Activated CD4-positive, alpha-beta T cell treated with anti-CD3 and anti-CD28 coated beads, Interleukin-2, amount 10 ng/mL, durations not matched to agents 7 days and 5 days (primary cell): ENCODE measurements around the gene TSEN34. TPM values are rescaled to one million over a fixed set of nuclear protein-coding genes. Genes with fewer than 3 reads are reported as not detected.
"Not testable (repeated sequence)": the region's sequence is repeated elsewhere in the genome, so short reads cannot be mapped to it uniquely, and the experiment has no call there.

Experiments used
- CTCF ChIA-PET: fragments of 350-600 bp; sonication (Branson Sonifier 250); formaldehyde crosslinking; loops from one replicate; lab custom pipeline; 2021; ENCODE audit warnings: antibody characterized with exemption; lab: Charles Lee
- POLR2A ChIA-PET: fragments of 350-600 bp; sonication (Branson Sonifier 250); formaldehyde crosslinking; loops from one replicate; lab custom pipeline; 2021; ENCODE audit warnings: antibody characterized with exemption; lab: Charles Lee
- DNase-seq: peaks from one replicate; pipeline ENCODE4 v3.0.0-alpha.2; 2020
- H3K27ac Mint-ChIP-seq: one replicate; pipeline ENCODE4 v1.8.0; 2021; ENCODE audit warnings: mild to moderate bottlenecking, moderate library complexity, mixed read lengths
- H3K27me3 Mint-ChIP-seq: one replicate; pipeline ENCODE4 v1.8.0; 2021; ENCODE audit warnings: mixed read lengths
- H3K36me3 Mint-ChIP-seq: one replicate; pipeline ENCODE4 v1.8.0; 2021; ENCODE audit warnings: low read depth, mixed read lengths
- H3K4me1 Mint-ChIP-seq: one replicate; pipeline ENCODE4 v1.8.0; 2021; ENCODE audit warnings: mixed read lengths
- H3K4me3 Mint-ChIP-seq: one replicate; pipeline ENCODE4 v1.8.0; 2021; ENCODE audit warnings: mild to moderate bottlenecking, moderate library complexity, mixed read lengths
- H3K9me3 Mint-ChIP-seq: one replicate; pipeline ENCODE4 v1.8.0; 2021; ENCODE audit warnings: mixed read lengths
- total RNA-seq, 2 experiments: library from RNA; stranded (reverse); gene quantifications; one replicate each; pipeline ENCODE4 v1.2.3, GENCODE V29; 2021

Gene TSEN34
- total RNA-seq, 2 experiments from 2014 or later: 7.9 to 10.2 TPM

GRCh38 chr19:54180691-54181091 lies 10.4 kb upstream of the TSEN34 start:
- Mint-ChIP-seq H3K4me1 (peaks cover 1% of the 10 kb centered on the region), H3K4me3 (no peak overlapping the region), H3K36me3 (peaks cover 11% of the 10 kb centered on the region), H3K27ac (no peak overlapping the region), H3K9me3 (no peaks in the 10 kb centered on the region), H3K27me3 (no peaks in the 10 kb centered on the region)
- ChIA-PET CTCF (no interaction called here), POLR2A (no interaction called here)
- no peak for DNase-seq

DNA sequence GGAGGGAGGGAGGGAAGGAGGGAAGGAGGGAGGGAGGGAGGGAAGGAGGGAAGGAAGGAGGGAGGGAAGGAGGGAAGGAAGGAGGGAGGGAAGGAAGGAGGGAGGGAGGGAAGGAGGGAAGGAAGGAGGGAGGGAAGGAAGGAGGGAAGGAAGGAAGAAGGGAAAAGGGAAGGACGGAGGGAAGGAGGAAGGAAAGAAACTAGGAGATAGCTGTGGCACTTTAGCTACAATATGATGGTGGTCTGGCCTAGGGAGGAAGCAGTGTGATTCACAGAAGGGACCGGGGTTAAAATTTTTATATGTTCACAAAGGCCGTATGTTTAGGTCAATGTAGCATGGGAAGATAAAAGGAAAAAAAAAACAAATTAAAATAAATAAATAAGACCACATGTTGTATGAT lies 9.2 kb upstream of the TSEN34 start:
- POLR2A ChIA-PET, H3K4me1 Mint-ChIP-seq, H3K4me3 Mint-ChIP-seq, DNase-seq, H3K27ac Mint-ChIP-seq, H3K27me3 Mint-ChIP-seq, H3K9me3 Mint-ChIP-seq: not testable (repeated sequence)
- CTCF ChIA-PET: interaction anchor here (1.0 kb wide), 1 partner anchor 13 kb away, joined by 3 read pairs; no protein-coding TSS in a partner anchor
- H3K36me3 Mint-ChIP-seq: peaks cover 14% of the 10 kb centered on the region

- peaks cover 8% of the 10 kb centered on the region for H3K36me3 Mint-ChIP-seq
- POLR2A ChIA-PET: no interaction called here
- CTCF ChIA-PET: interaction anchor here (1.7 kb wide), 1 partner anchor 19 kb away, joined by 4 read pairs; no protein-coding TSS in a partner anchor
Observed at GRCh38 chr19:54183431-54183830, 7.7 kb upstream of the TSEN34 start.

DNA sequence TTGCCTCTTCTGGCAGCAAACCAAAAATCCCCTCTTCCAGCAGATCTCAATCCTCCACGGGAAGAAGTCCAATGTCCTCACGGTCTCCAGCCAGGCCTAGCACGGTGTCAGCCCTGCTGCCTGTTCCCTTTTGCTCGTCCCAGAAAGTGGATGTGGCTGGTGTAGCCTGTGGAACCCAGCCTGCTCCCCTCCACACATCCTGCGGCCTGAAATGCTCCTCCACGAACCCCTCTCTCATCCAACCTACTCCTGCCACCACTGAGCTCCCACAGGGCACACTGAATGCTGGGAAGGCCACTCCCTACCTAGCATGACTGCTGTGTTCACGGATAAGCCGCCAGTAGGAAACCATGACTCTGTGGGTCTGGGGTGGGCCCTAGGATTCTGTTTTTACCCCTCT lies 4.8 kb upstream of the TSEN34 start:
- CTCF ChIA-PET: interaction anchor here (0.8 to 4.4 kb wide), 3 partner anchors 11 to 22 kb away, joined by 3 to 27 read pairs (median 3); no protein-coding TSS in a partner anchor
- Mint-ChIP-seq H3K27ac (peak overlapping the region; percentile 60), H3K4me3 (no peak overlapping the region)

More at GRCh38 chr19:54183431-54183830, 7.7 kb upstream of the TSEN34 start:
- Mint-ChIP-seq H3K4me3 (no peak overlapping the region), H3K27ac (no peak overlapping the region), H3K27me3 (no peaks in the 10 kb centered on the region), H3K4me1 (peaks cover 18% of the 10 kb centered on the region), H3K9me3 (no peaks in the 10 kb centered on the region)
- DNase-seq: no peak

DNA sequence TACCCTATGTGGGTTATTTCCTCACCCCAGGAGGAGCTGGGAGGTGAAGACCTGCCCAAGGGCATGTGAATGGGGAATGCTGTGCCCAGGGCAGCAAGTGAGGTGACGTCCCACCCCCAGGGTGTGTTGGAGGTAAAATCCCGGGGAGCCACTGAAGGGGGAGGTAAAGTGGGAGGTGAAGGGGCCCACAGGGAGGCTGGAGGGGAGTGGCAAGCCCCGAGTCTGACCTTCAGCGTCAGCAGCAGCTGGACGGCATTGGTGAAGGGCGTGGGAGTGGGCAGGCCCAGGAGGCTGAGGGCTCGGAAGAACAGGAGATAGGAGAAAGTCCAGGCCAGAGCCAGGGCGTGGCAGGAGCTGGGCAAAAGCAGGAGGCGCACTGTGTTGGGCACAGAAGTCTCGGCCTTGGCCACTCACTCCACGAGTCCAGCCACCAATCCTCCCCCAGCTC lies 4.2 kb upstream of the TSEN34 start:
- Mint-ChIP-seq H3K27me3 (no peaks in the 10 kb centered on the region), H3K4me1 (peaks cover 27% of the 10 kb centered on the region), H3K36me3 (peaks cover 8% of the 10 kb centered on the region), H3K27ac (peak overlapping the region; percentile 50), H3K9me3 (no peaks in the 10 kb centered on the region), H3K4me3 (peak overlapping the region; percentile 94)
- no peak for DNase-seq
- POLR2A ChIA-PET: no interaction called here
- CTCF ChIA-PET: interaction anchor here (1.1 to 4.4 kb wide), 2 partner anchors 17 to 23 kb away, joined by 3 to 27 read pairs; no protein-coding TSS in a partner anchor

More for the DNA sequence above, 4.8 kb upstream of the TSEN34 start:
- Mint-ChIP-seq H3K36me3 (peaks cover 8% of the 10 kb centered on the region), H3K4me1 (peaks cover 22% of the 10 kb centered on the region), H3K9me3 (no peaks in the 10 kb centered on the region), H3K27me3 (no peaks in the 10 kb centered on the region)
- POLR2A ChIA-PET: no interaction called here
- no peak for DNase-seq

GRCh38 chr19:54188215-54188871 lies 2.8 kb upstream of the TSEN34 start:
- H3K9me3 Mint-ChIP-seq: no peaks in the 10 kb centered on the region
- peak; percentile 57 for DNase-seq
- H3K27me3 Mint-ChIP-seq: no peaks in the 10 kb centered on the region
- CTCF ChIA-PET: interaction anchor here (4.4 kb wide), 1 partner anchor 19 kb away, joined by 27 read pairs; no protein-coding TSS in a partner anchor
- peak overlapping the region; percentile 94 for H3K4me3 Mint-ChIP-seq
- H3K36me3 Mint-ChIP-seq: peaks cover 16% of the 10 kb centered on the region
- H3K4me1 Mint-ChIP-seq: peaks cover 40% of the 10 kb centered on the region
- peak overlapping the region; percentile 88 for H3K27ac Mint-ChIP-seq
- POLR2A ChIA-PET: no interaction called here

DNA sequence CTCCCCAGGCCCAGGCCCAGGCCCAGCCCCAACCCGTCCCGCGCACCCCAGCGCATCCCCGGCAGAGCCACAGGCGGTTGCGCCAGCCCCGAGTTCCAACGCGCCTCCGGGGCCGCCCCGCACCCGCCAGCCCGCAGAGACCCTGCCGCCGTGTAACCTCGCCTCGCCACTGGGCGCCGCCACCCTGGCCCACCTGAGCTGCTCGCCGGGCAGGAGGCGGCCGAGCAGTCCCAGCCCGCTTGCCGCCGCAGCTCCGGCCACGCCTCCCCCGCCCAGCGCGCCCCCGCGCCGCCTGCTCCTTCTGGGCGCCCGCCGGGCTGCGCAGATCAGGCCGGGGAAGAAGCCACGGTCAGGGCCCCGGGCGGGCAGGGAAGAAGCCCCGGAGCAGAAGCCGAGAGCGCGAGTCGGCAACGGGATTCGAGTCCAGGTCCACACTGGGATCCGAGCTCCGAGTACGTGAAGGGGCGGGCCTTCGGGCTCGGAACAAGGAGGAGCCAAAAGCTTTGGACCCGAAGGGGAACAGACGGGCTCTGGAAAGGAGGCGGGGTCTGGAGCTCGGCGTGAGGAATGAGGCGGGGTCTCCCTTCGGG lies 1.9 kb upstream of the TSEN34 start, which contains the start of gene MBOAT7:
MBOAT7 (minus strand) TSS at position 436 of the 590 bp plus-strand sequence. CDS start 1,072 bp downstream, outside the sequence.
- POLR2A ChIA-PET: interaction anchor here (0.5 to 1.2 kb wide), 4 partner anchors 11 to 1384 kb away, joined by 3 to 4 read pairs (median 4); partner anchors contain the start of gene RPS9
- DNase-seq: no peak
- CTCF ChIA-PET: interaction anchor here (0.7 to 4.4 kb wide), 10 partner anchors 9 to 260 kb away, joined by 3 to 27 read pairs (median 3); partner anchors contain the start of gene LENG8
- Mint-ChIP-seq H3K4me3 (peak within 1 kb of the TSS; percentile 94), H3K36me3 (peaks cover 13% of the 10 kb centered on the region), H3K27me3 (no peaks in the 10 kb centered on the region), H3K27ac (peak within 1 kb of the TSS; percentile 97), H3K4me1 (peaks cover 40% of the 10 kb centered on the region), H3K9me3 (no peaks in the 10 kb centered on the region)

- Mint-ChIP-seq H3K27ac (peak overlapping the region; percentile 97), H3K4me3 (peak overlapping the region; percentile 94), H3K36me3 (peaks cover 12% of the 10 kb centered on the region), H3K4me1 (peaks cover 40% of the 10 kb centered on the region), H3K9me3 (no peaks in the 10 kb centered on the region), H3K27me3 (no peaks in the 10 kb centered on the region)
- POLR2A ChIA-PET: interaction anchor here (0.5 to 1.6 kb wide), 5 partner anchors 10 to 1384 kb away, joined by 3 to 4 read pairs (median 4); partner anchors contain the start of gene RPS9
- peak; percentile 100 for DNase-seq
- CTCF ChIA-PET: interaction anchor here (0.7 to 4.4 kb wide), 9 partner anchors 11 to 259 kb away, joined by 3 to 27 read pairs (median 3); partner anchors contain the start of gene LENG8
Observed at GRCh38 chr19:54189735-54190502, 1.2 kb upstream of the TSEN34 start.

- CTCF ChIA-PET: interaction anchor here (1.1 to 1.2 kb wide), 2 partner anchors 10 to 89 kb away, joined by 3 read pairs; partner anchors contain the start of gene RPS9
- Mint-ChIP-seq H3K27me3 (no peaks in the 10 kb centered on the region), H3K36me3 (peaks cover 15% of the 10 kb centered on the region), H3K27ac (peak overlapping the region; percentile 97), H3K4me3 (peak overlapping the region; percentile 94), H3K9me3 (no peaks in the 10 kb centered on the region), H3K4me1 (peaks cover 42% of the 10 kb centered on the region)
- peak; percentile 100 for DNase-seq
- POLR2A ChIA-PET: interaction anchor here (1.6 kb wide), 1 partner anchor 9 kb away, joined by 4 read pairs; no protein-coding TSS in a partner anchor
Observed at GRCh38 chr19:54190503-54191010, 551 bp upstream of the TSEN34 start.

- ChIA-PET POLR2A (interaction anchor here (0.6 to 1.6 kb wide), 4 partner anchors 8 to 57 kb away, joined by 3 to 5 read pairs (median 4); no protein-coding TSS in a partner anchor), CTCF (interaction anchor here (1.1 to 1.2 kb wide), 2 partner anchors 9 to 90 kb away, joined by 3 read pairs; partner anchors contain the start of gene RPS9)
- peak overlapping the region; percentile 86 for H3K27ac Mint-ChIP-seq
- no peaks in the 10 kb centered on the region for H3K9me3 Mint-ChIP-seq
- peak overlapping the region; percentile 94 for H3K4me3 Mint-ChIP-seq
- no peaks in the 10 kb centered on the region for H3K27me3 Mint-ChIP-seq
- H3K4me1 Mint-ChIP-seq: peaks cover 41% of the 10 kb centered on the region
- H3K36me3 Mint-ChIP-seq: peaks cover 12% of the 10 kb centered on the region
- no peak for DNase-seq
Observed at GRCh38 chr19:54191811-54192453, 824 bp downstream of the TSEN34 start.

DNA sequence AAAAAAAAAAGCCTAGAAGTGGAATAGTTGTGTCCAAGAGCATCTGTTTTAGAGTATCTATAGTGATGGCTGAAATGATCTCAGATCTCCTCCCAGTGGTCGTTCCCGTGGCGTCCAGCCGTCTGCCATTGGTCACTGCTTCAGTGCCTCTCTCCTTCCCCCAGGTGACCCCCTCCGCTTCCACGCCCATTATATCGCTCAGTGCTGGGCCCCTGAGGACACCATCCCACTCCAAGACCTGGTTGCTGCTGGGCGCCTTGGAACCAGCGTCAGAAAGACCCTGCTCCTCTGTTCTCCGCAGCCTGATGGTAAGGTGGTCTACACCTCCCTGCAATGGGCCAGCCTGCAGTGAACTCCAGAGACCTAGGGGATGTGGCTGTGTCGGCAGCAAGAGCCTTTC lies 1.9 kb downstream of the TSEN34 start:
- no peak for DNase-seq
- Mint-ChIP-seq H3K36me3 (peaks cover 12% of the 10 kb centered on the region), H3K9me3 (no peaks in the 10 kb centered on the region), H3K27ac (no peak overlapping the region), H3K4me1 (peaks cover 30% of the 10 kb centered on the region), H3K27me3 (no peaks in the 10 kb centered on the region), H3K4me3 (peak overlapping the region; percentile 94)
- ChIA-PET CTCF (no interaction called here), POLR2A (no interaction called here)
